Parathyroid adenoma (tissue), 2 donors: ENCODE measurements around the gene TFEB.
A peak's percentile ranks its signal among the peaks of the same experiment; 100 is the strongest.

Experiments used
- H2AFZ ChIP-seq: fragments of 300-600 bp; sonication (generic); one replicate; pipeline ENCODE4 v1.7.0; 2017; ENCODE audit warnings: antibody characterized with exemption, mild to moderate bottlenecking
- H3K27ac ChIP-seq: fragments of 300-600 bp; sonication (generic); one replicate; pipeline ENCODE4 v1.7.0; 2017
- H3K27me3 ChIP-seq: fragments of 300-600 bp; sonication (generic); one replicate; pipeline ENCODE4 v1.7.0; 2017; ENCODE audit warnings: low read length; ENCODE audit not compliant: control insufficient read depth, insufficient read depth
- H3K36me3 ChIP-seq: fragments of 300-600 bp; sonication (generic); one replicate; pipeline ENCODE4 v1.7.0; 2017; ENCODE audit warnings: low read length; ENCODE audit not compliant: control insufficient read depth, insufficient read depth
- H3K4me1 ChIP-seq: fragments of 300-600 bp; sonication (generic); one replicate; pipeline ENCODE4 v1.7.0; 2017; ENCODE audit warnings: control low read depth
- H3K4me2 ChIP-seq: fragments of 300-600 bp; sonication (generic); one replicate; pipeline ENCODE4 v1.7.0; 2017; ENCODE audit warnings: low read length
- H3K4me3 ChIP-seq: fragments of 300-600 bp; sonication (generic); one replicate; pipeline ENCODE4 v1.7.0; 2017; ENCODE audit warnings: low read depth, low read length
- H3K79me2 ChIP-seq: fragments of 300-600 bp; sonication (generic); one replicate; pipeline ENCODE4 v1.7.0; 2017; ENCODE audit warnings: control low read depth
- H3K9ac ChIP-seq: fragments of 300-600 bp; sonication (generic); one replicate; pipeline ENCODE4 v1.7.0; 2017; ENCODE audit warnings: mild to moderate bottlenecking
- H3K9me3 ChIP-seq: fragments of 300-600 bp; sonication (generic); one replicate; pipeline ENCODE4 v1.7.0; 2017; ENCODE audit warnings: low read length; ENCODE audit not compliant: control insufficient read depth
- TF ChIP-seq, protein P1 (sequence below): fragments of 300-600 bp; sonication (generic); IDR thresholded peaks from one replicate; pipeline ENCODE4 v1.7.0; 2017; ENCODE audit warnings: antibody characterized with exemption, mild to moderate bottlenecking
- donor health status: primary hyperparathyroidism.

TFEB gene

DNA sequence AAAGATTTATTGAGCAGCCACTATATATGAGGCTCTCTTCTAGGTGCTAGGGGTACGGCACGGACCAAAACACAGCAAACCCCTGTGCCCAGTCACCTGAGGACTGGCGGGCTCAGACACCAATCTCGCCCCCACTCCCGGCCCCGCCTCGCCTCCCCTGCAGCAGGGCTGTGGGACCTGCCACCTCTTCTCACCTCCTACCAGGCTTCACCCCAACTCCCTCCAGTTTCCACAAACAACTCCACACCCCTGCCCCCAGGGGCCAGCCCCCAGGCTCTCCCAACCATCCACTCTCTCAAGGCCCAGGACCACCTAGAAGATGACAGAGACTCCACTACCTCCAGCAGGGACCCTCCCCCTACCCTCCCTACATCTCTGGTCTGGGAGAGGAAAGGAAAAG lies 6.5 kb downstream of the TFEB start:
- Histone ChIP-seq H2AFZ (no peak overlapping the region), H3K36me3 (no peaks in the 10 kb centered on the region), H3K9me3 (no peaks in the 10 kb centered on the region), H3K27me3 (no peaks in the 10 kb centered on the region), H3K4me2 (peak overlapping the region; percentile 32), H3K9ac (no peak overlapping the region), H3K4me3 (no peak overlapping the region), H3K79me2 (peaks cover 77% of the 10 kb centered on the region), H3K27ac (no peak overlapping the region), H3K4me1 (peaks cover 38% of the 10 kb centered on the region)
- TF ChIP-seq, protein P1, sequence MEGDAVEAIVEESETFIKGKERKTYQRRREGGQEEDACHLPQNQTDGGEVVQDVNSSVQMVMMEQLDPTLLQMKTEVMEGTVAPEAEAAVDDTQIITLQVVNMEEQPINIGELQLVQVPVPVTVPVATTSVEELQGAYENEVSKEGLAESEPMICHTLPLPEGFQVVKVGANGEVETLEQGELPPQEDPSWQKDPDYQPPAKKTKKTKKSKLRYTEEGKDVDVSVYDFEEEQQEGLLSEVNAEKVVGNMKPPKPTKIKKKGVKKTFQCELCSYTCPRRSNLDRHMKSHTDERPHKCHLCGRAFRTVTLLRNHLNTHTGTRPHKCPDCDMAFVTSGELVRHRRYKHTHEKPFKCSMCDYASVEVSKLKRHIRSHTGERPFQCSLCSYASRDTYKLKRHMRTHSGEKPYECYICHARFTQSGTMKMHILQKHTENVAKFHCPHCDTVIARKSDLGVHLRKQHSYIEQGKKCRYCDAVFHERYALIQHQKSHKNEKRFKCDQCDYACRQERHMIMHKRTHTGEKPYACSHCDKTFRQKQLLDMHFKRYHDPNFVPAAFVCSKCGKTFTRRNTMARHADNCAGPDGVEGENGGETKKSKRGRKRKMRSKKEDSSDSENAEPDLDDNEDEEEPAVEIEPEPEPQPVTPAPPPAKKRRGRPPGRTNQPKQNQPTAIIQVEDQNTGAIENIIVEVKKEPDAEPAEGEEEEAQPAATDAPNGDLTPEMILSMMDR: no peak

DNA sequence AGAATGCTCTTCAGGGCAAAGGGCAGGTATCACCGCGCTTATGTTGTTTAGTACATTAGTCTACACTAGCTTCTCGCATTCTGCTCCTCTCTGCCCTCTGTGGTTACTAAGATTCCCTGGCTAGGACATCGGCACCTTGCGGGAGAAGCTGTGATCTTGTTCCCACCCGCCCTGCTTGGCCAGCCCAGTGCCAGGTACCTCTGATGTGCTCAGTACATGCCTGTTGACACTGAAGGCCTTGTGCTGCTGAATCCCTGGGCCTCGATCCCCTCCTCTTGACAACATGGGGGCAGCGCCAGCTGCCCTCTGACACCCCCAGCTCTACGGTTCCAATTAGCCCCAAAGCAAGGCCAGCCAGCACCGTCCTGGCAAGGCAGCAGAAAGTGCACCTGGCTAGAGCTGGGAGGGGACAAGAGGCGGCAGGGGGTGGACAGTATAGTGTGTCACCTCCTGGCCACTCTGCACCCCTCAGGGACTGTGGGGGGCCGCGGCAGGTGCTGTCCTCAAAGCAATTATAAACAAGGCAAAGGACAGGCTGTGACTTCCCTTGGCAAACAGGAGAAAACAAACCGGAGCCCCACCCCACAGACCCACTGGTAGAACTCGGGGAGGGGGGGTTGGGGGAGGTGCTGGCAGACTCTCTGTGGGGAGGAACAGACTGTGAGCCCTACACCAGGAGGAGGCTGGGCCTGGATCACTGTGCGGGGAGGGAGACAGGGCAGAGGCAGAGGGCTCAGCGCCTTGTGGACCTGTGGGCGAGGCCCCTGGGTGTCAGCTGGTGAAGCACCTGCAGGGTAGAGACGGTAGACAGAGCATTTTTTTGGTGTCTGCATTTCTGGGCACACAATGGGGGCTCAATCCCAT lies 7.1 kb downstream of the TFEB start:
- Histone ChIP-seq H3K9ac (no peak overlapping the region), H3K4me3 (no peak overlapping the region), H3K4me1 (peaks cover 38% of the 10 kb centered on the region), H2AFZ (no peak overlapping the region), H3K4me2 (peak overlapping the region; percentile 3), H3K27me3 (no peaks in the 10 kb centered on the region), H3K36me3 (no peaks in the 10 kb centered on the region), H3K79me2 (peaks cover 82% of the 10 kb centered on the region), H3K27ac (no peak overlapping the region), H3K9me3 (no peaks in the 10 kb centered on the region)
- TF ChIP-seq, protein P1: no peak

DNA sequence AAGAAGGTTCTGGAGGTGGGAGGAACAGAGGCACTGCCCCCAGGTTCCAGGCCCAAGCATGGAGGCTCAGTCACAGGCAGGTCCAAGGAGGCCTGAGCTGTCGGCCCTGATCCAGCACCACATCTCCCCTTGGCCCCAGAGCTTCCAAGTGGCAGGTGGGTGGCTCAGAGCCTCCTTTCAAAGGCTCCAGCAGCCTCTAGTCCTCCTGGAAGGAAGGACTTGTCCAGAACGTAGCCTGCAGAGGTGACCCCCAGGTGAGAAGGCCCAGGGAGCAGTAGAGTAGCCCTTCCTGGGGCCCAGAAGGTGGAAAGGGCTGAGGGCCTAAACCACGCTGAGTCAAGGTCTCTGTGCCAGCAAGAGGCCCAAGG lies 7.7 kb downstream of the TFEB start:
- Histone ChIP-seq H3K27me3 (no peaks in the 10 kb centered on the region), H3K79me2 (peaks cover 84% of the 10 kb centered on the region), H3K4me3 (no peak overlapping the region), H3K36me3 (no peaks in the 10 kb centered on the region), H3K9ac (no peak overlapping the region), H3K9me3 (no peaks in the 10 kb centered on the region), H2AFZ (no peak overlapping the region), H3K27ac (no peak overlapping the region), H3K4me1 (peaks cover 35% of the 10 kb centered on the region), H3K4me2 (no peak overlapping the region)
- TF ChIP-seq, protein P1: no peak

DNA sequence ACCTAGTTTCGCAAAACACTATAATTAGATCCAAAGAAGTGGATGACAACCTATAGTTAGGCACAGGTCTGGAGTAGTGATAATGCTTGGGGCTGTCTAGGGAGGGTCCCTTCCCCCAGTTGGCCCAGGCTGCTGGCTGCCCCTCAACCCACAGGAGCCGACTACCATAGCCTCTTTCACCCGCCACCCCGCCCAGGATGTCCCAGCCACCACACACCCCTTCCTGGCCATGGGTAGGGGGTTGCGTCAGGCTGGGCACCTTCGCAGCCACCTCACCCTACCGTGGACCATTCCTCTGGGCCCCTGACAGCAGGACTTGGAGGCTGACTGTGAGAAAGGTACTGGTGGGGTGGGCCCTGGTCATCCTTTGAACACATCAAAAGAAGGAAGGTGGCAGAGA lies 8.5 kb downstream of the TFEB start:
- TF ChIP-seq, protein P1: no peak
- Histone ChIP-seq H3K4me1 (peaks cover 33% of the 10 kb centered on the region), H3K27me3 (no peaks in the 10 kb centered on the region), H3K9ac (no peak overlapping the region), H3K9me3 (no peaks in the 10 kb centered on the region), H3K4me3 (no peak overlapping the region), H3K36me3 (no peaks in the 10 kb centered on the region), H3K79me2 (peaks cover 90% of the 10 kb centered on the region), H3K4me2 (no peak overlapping the region), H3K27ac (no peak overlapping the region), H2AFZ (no peak overlapping the region)
